HG03095 (cell line): ENCODE results near the gene OPCML.

Source experiments
- ATAC-seq: cut with Tn5 transposase; IDR thresholded peaks from one replicate; pipeline ENCODE4 v1.9.1; 2021; ENCODE audit warnings: moderate library complexity; ENCODE audit not compliant: unreplicated experiment

Gene OPCML

GRCh38 chr11:132605825-132606570 is 926.3 kb downstream of the OPCML start:
- no peak for ATAC-seq

GRCh38 chr11:132604431-132604830 is 927.9 kb downstream of the OPCML start:
- ATAC-seq: no peak

- ATAC-seq: no peak
These were observed 930.4 kb downstream of the OPCML start for GRCh38 chr11:132601875-132602274.

- ATAC-seq: no peak
These were observed 936.6 kb downstream of the OPCML start for GRCh38 chr11:132595711-132596134.

GRCh38 chr11:132595246-132595645 is 937.1 kb downstream of the OPCML start:
- no peak for ATAC-seq

- no peak for ATAC-seq
These were observed 941.3 kb downstream of the OPCML start for GRCh38 chr11:132590986-132591385.

GRCh38 chr11:132590554-132590953 is 941.7 kb downstream of the OPCML start:
- ATAC-seq: no peak

GRCh38 chr11:132589791-132590190 is 942.5 kb downstream of the OPCML start:
- no peak for ATAC-seq

GRCh38 chr11:132588366-132588765 is 943.9 kb downstream of the OPCML start:
- no peak for ATAC-seq

- ATAC-seq: no peak
These were observed 944.6 kb downstream of the OPCML start for GRCh38 chr11:132587716-132588115.

GRCh38 chr11:132586801-132587200 is 945.5 kb downstream of the OPCML start:
- ATAC-seq: no peak

- no peak for ATAC-seq
These were observed 952.5 kb downstream of the OPCML start for GRCh38 chr11:132579634-132580327.

GRCh38 chr11:132579136-132579535 is 953.2 kb downstream of the OPCML start:
- ATAC-seq: no peak

GRCh38 chr11:132578580-132578979 is 953.7 kb downstream of the OPCML start:
- no peak for ATAC-seq

GRCh38 chr11:132576706-132577105 is 955.6 kb downstream of the OPCML start:
- ATAC-seq: no peak

- no peak for ATAC-seq
These were observed 968.0 kb downstream of the OPCML start for GRCh38 chr11:132564091-132564885.

GRCh38 chr11:132563050-132563449 is 969.3 kb downstream of the OPCML start:
- no peak for ATAC-seq

GRCh38 chr11:132561937-132562336 is 970.4 kb downstream of the OPCML start:
- no peak for ATAC-seq

- ATAC-seq: no peak
These were observed 972.8 kb downstream of the OPCML start for GRCh38 chr11:132559331-132560036.

GRCh38 chr11:132556316-132556715 is 976.0 kb downstream of the OPCML start:
- ATAC-seq: no peak

GRCh38 chr11:132555617-132556016 is 976.7 kb downstream of the OPCML start:
- no peak for ATAC-seq
